Naive thymus-derived CD4-positive, alpha-beta T cell (primary cell): ENCODE measurements around the gene CIC. TPM values are rescaled to one million over a fixed set of nuclear protein-coding genes. Genes with fewer than 3 reads are reported as not detected.
A peak's percentile ranks its signal among the peaks of the same experiment; 100 is the strongest.

Experiments
- ATAC-seq: fragments of 150-1000 bp; cut with Tn5 transposase; 2 replicates; pipeline ENCODE4 v1.10.0; 2021; ENCODE audit warnings: mild to moderate bottlenecking, moderate library complexity
- CTCF ChIA-PET: fragments of 350-600 bp; sonication (Branson Sonifier 250); formaldehyde crosslinking; loops from one replicate; lab custom pipeline; 2021; ENCODE audit warnings: antibody characterized with exemption; lab: Charles Lee
- POLR2A ChIA-PET: fragments of 350-600 bp; sonication (Branson Sonifier 250); formaldehyde crosslinking; loops from one replicate; lab custom pipeline; 2021; ENCODE audit warnings: antibody characterized with exemption, inconsistent platforms; lab: Charles Lee
- DNase-seq, 9 donors: peaks; one replicate each; pipeline versions ENCODE4 v3.0.0 to v3.0.0-alpha.2; 2020 to 2022; ENCODE audit warnings: mixed read lengths in 1 of 9
- H3K27ac ChIP-seq: one replicate; pipeline ENCODE4 v1.7.0; 2013; ENCODE audit warnings: mild to moderate bottlenecking, low read depth, low read length, moderate library complexity
- H3K27me3 ChIP-seq, 2 donors: one replicate each; pipeline ENCODE4 v1.7.0; 2013; ENCODE audit warnings: low read length in 2 of 2, mild to moderate bottlenecking in 2 of 2, moderate library complexity in 2 of 2; ENCODE audit not compliant: control insufficient read depth in 2 of 2, insufficient read depth in 2 of 2
- H3K36me3 ChIP-seq, 3 experiments: 1 replicate in 2 of 3; 2 replicates in 1 of 3; pipeline ENCODE4 v1.7.0; 2013; ENCODE audit warnings: low read length in 3 of 3, mild to moderate bottlenecking in 3 of 3, moderate library complexity in 1 of 3; ENCODE audit not compliant: insufficient read depth in 3 of 3, control insufficient read depth in 2 of 3
- H3K4me1 ChIP-seq, 2 donors: one replicate each; pipeline ENCODE4 v1.7.0; 2013; ENCODE audit warnings: low read length in 2 of 2, mild to moderate bottlenecking in 2 of 2, moderate library complexity in 1 of 2; ENCODE audit not compliant: control insufficient read depth in 2 of 2, insufficient read depth in 2 of 2
- H3K4me3 ChIP-seq: 2 replicates; pipeline ENCODE4 v1.7.0; 2013; ENCODE audit warnings: mild to moderate bottlenecking, low read length
- H3K9me3 ChIP-seq, 3 experiments: 1 replicate in 2 of 3; 2 replicates in 1 of 3; pipeline ENCODE4 v1.7.0; 2013; ENCODE audit warnings: low read length in 3 of 3; ENCODE audit not compliant: control insufficient read depth in 2 of 3
- H3K27ac Mint-ChIP-seq, 9 donors: one replicate each; pipeline ENCODE4 v1.8.0; 2020 to 2022; ENCODE audit warnings: mixed read lengths in 9 of 9, mild to moderate bottlenecking in 8 of 9, moderate library complexity in 5 of 9, inconsistent platforms in 2 of 9
- H3K27me3 Mint-ChIP-seq, 5 donors: one replicate each; pipeline ENCODE4 v1.8.0; 2021 to 2022; ENCODE audit warnings: mixed read lengths in 5 of 5, mild to moderate bottlenecking in 1 of 5
- H3K36me3 Mint-ChIP-seq, 5 donors: one replicate each; pipeline ENCODE4 v1.8.0; 2020 to 2022; ENCODE audit warnings: mixed read lengths in 5 of 5, mild to moderate bottlenecking in 3 of 5, inconsistent platforms in 1 of 5
- H3K4me1 Mint-ChIP-seq, 7 donors: one replicate each; pipeline ENCODE4 v1.8.0; 2020 to 2022; ENCODE audit warnings: mixed read lengths in 7 of 7, mild to moderate bottlenecking in 3 of 7, inconsistent platforms in 1 of 7
- H3K4me3 Mint-ChIP-seq, 10 donors: one replicate each; pipeline ENCODE4 v1.8.0; 2020 to 2022; ENCODE audit warnings: mild to moderate bottlenecking in 10 of 10, mixed read lengths in 10 of 10, moderate library complexity in 6 of 10, inconsistent platforms in 2 of 10
- H3K9me3 Mint-ChIP-seq, 11 donors: one replicate each; pipeline ENCODE4 v1.8.0; 2020 to 2022; ENCODE audit warnings: mixed read lengths in 11 of 11, mild to moderate bottlenecking in 4 of 11, inconsistent platforms in 1 of 11, moderate library complexity in 1 of 11
- intact Hi-C, 2 donors: fragments of 100-400 bp; cut with micrococcal nuclease; formaldehyde crosslinking; loops; one replicate each; pipeline ENCODE4 v1.15.1; 2023
- polyA plus RNA-seq, 2 donors: library from polyadenylated mRNA; unstranded; fragments of 300-500 nt; fragmentation: Illumina TruSeq; gene quantifications; one replicate each; pipeline ENCODE4 v1.2.3, GENCODE V29; 2021
- total RNA-seq, 6 experiments: library from RNA in 5 of 6; stranded (reverse) in 5 of 6; gene quantifications; 1 replicate in 5 of 6; 2 replicates in 1 of 6; pipeline ENCODE4 v1.2.3 and lab custom pipeline; 2021 to 2026

The CIC gene
- total and polyA plus RNA-seq, 7 experiments from 2014 or later = 1.5 to 134 (median 93.6) TPM

GRCh38 chr19:42242069-42242511 is 27.0 kb upstream of the CIC start:
- intact Hi-C loops = loop anchor here (1.0 to 10.0 kb wide), 9 partner anchors 22 to 1800 kb away; partner anchors contain the start of genes SERTAD3 (in 2 of the 2), ZNF526 (in 2 of the 2), ARHGEF1 (in 1 of the 2) and RABAC1 (in 1 of the 2)
- Histone ChIP-seq H3K36me3 (peaks cover 4 to 19% (median 6%) of the 10 kb centered on the region in 3 experiments), H3K4me1 (peaks cover 28 to 42% of the 10 kb centered on the region in 2 donors), H3K27me3 (no peaks in the 10 kb centered on the region), H3K9me3 (no peaks in the 10 kb centered on the region), H3K4me3 (peak overlapping the region; percentile 78), H3K27ac (peak overlapping the region; percentile 95)
- CTCF ChIA-PET = interaction anchor here (0.6 to 5.7 kb wide), 7 partner anchors 22 to 133 kb away, joined by 3 to 24 read pairs (median 4); partner anchors contain the start of genes POU2F2 and ZNF526
- Mint-ChIP-seq H3K4me3 (peak overlapping the region; percentile 83 to 92 (median 86)), H3K36me3 (peaks cover 0 to 10% (median 4%) of the 10 kb centered on the region in 5 donors), H3K27me3 (no peaks in the 10 kb centered on the region), H3K27ac (peak overlapping the region; percentile 73 to 96 (median 89)), H3K4me1 (peaks cover 39 to 66% (median 60%) of the 10 kb centered on the region in 7 donors), H3K9me3 (no peaks in the 10 kb centered on the region)
- POLR2A ChIA-PET = interaction anchor here (0.6 to 8.2 kb wide), 17 partner anchors 9 to 879 kb away, joined by 3 to 84 read pairs (median 5); partner anchors contain the start of genes CIC, DEDD2, PAFAH1B3 and POU2F2
- no peak for DNase-seq
- no peak for ATAC-seq

- no peaks in the 10 kb centered on the region for H3K27me3 Mint-ChIP-seq
- no peaks in the 10 kb centered on the region for H3K27me3 ChIP-seq
- ChIA-PET POLR2A (interaction anchor here (0.5 to 8.2 kb wide), 23 partner anchors 9 to 979 kb away, joined by 3 to 84 read pairs (median 5); partner anchors contain the start of genes CIC, DEDD2, PAFAH1B3 and POU2F2), CTCF (interaction anchor here (0.6 to 5.7 kb wide), 12 partner anchors 9 to 134 kb away, joined by 3 to 24 read pairs (median 4); partner anchors contain the start of genes POU2F2 and ZNF526)
- H3K9me3 ChIP-seq = no peaks in the 10 kb centered on the region
- H3K4me3 ChIP-seq = peak within 1 kb of the TSS; percentile 78
- peaks cover 28 to 42% of the 10 kb centered on the region in 2 donors for H3K4me1 ChIP-seq
- no peaks in the 10 kb centered on the region for H3K9me3 Mint-ChIP-seq
- peaks cover 4 to 19% (median 6%) of the 10 kb centered on the region in 3 experiments for H3K36me3 ChIP-seq
- H3K4me3 Mint-ChIP-seq = peak within 1 kb of the TSS; percentile 83 to 97 (median 96)
- intact Hi-C loops = loop anchor here (1.0 to 10.0 kb wide), 15 partner anchors 22 to 1800 kb away; partner anchors contain the start of genes PAFAH1B3 (in 2 of the 2), PRR19 (in 2 of the 2), RABAC1 (in 2 of the 2) and SERTAD3 (in 2 of the 2)
- H3K27ac ChIP-seq = peak within 1 kb of the TSS; percentile 95
- peak; percentile 84 for ATAC-seq
- H3K4me1 Mint-ChIP-seq = peaks cover 39 to 66% (median 60%) of the 10 kb centered on the region in 7 donors
- DNase-seq = peak; percentile 89 to 99 (median 97)
- peak within 1 kb of the TSS; percentile 89 to 99 (median 96) for H3K27ac Mint-ChIP-seq
- peaks cover 0 to 10% (median 4%) of the 10 kb centered on the region in 5 donors for H3K36me3 Mint-ChIP-seq
These were observed 26.3 kb upstream of the CIC start, which contains the start of gene GSK3A for GRCh38 chr19:42242512-42243409. TSS of gene GSK3A (minus strand) at chr19:42242602. CDS start at chr19:42242465, 137 bp downstream.

GRCh38 chr19:42244347-42245220 is 24.5 kb upstream of the CIC start:
- Histone ChIP-seq H3K4me3 (peak overlapping the region; percentile 68), H3K27me3 (no peaks in the 10 kb centered on the region), H3K27ac (peak overlapping the region; percentile 73), H3K4me1 (peaks cover 28 to 38% of the 10 kb centered on the region in 2 donors), H3K36me3 (peaks cover 0 to 21% (median 4%) of the 10 kb centered on the region in 3 experiments), H3K9me3 (no peaks in the 10 kb centered on the region)
- peaks cover 36 to 58% (median 54%) of the 10 kb centered on the region in 7 donors for H3K4me1 Mint-ChIP-seq
- no peaks in the 10 kb centered on the region for H3K9me3 Mint-ChIP-seq
- POLR2A ChIA-PET = interaction anchor here (0.8 to 8.2 kb wide), 11 partner anchors 23 to 981 kb away, joined by 3 to 84 read pairs (median 10); partner anchors contain the start of genes CIC, DEDD2, PAFAH1B3 and POU2F2
- peaks cover 0 to 6% (median 0%) of the 10 kb centered on the region in 5 donors for H3K36me3 Mint-ChIP-seq
- DNase-seq (peak; percentile 76 to 93 (median 90)), ATAC-seq (peak; percentile 51)
- H3K4me3 Mint-ChIP-seq = peak overlapping the region; percentile 91 to 98 (median 96)
- H3K27ac Mint-ChIP-seq = peak overlapping the region; percentile 84 to 99 (median 96)
- H3K27me3 Mint-ChIP-seq = no peaks in the 10 kb centered on the region
- intact Hi-C loops = loop anchor here (1.0 to 10.0 kb wide), 15 partner anchors 10 to 1802 kb away; partner anchors contain the start of genes MEGF8 (in 2 of the 2), SERTAD3 (in 2 of the 2), ARHGEF1 (in 1 of the 2) and ERF (in 1 of the 2)
- CTCF ChIA-PET = interaction anchor here (0.6 to 5.7 kb wide), 8 partner anchors 8 to 129 kb away, joined by 3 to 25 read pairs (median 5); partner anchors contain the start of gene ZNF526

DNA sequence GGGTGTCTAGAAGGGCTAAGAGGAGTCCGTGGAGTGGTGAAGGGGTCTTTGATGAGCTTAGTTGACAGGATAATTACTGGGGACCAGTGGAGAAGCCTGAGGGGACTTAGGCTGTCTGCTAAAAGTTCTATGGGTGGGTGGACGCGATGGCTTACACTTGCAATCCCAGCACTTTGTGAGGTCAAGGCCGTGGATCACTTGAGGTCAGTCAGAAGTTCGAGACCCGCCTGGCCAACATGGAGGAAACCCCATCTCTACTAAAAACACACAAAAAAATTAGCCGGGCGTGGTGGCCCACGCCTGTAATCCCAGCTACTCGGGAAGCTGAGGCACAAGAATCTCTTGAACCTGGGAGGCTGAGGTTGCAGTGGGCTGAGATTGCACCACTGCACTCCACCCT is 23.8 kb upstream of the CIC start:
- ChIA-PET CTCF (interaction anchor here (0.9 to 5.7 kb wide), 5 partner anchors 25 to 136 kb away, joined by 3 to 25 read pairs (median 4); partner anchors contain the start of gene ZNF526), POLR2A (interaction anchor here (0.8 to 8.2 kb wide), 9 partner anchors 22 to 112 kb away, joined by 4 to 84 read pairs (median 19); partner anchors contain the start of genes CIC, DEDD2, POU2F2 and ZNF526)
- intact Hi-C loops = loop anchor here in 1 of 2 donors (2.0 to 10.0 kb wide), 2 partner anchors 68 to 360 kb away; partner anchors contain the start of gene ARHGEF1
- no peaks in the 10 kb centered on the region for H3K27me3 ChIP-seq
- peaks cover 0 to 2% (median 0%) of the 10 kb centered on the region in 5 donors for H3K36me3 Mint-ChIP-seq
- no peaks in the 10 kb centered on the region for H3K9me3 ChIP-seq
- H3K4me3 ChIP-seq = peak overlapping the region; percentile 68
- H3K4me1 Mint-ChIP-seq = peaks cover 31 to 57% (median 52%) of the 10 kb centered on the region in 7 donors
- no peaks in the 10 kb centered on the region for H3K27me3 Mint-ChIP-seq
- peak overlapping the region; percentile 84 to 99 (median 96) for H3K27ac Mint-ChIP-seq
- no peak for ATAC-seq
- no peaks in the 10 kb centered on the region for H3K9me3 Mint-ChIP-seq
- H3K4me3 Mint-ChIP-seq = peak overlapping the region in 8 of 10 donors; percentile 91 to 98 (median 96)
- H3K27ac ChIP-seq = peak overlapping the region; percentile 73
- no peak for DNase-seq
- peaks cover 21 to 31% of the 10 kb centered on the region in 2 donors for H3K4me1 ChIP-seq
- peaks cover 0 to 21% (median 0%) of the 10 kb centered on the region in 3 experiments for H3K36me3 ChIP-seq
